ENCODE data around the gene IPO11.
A peak's percentile ranks its signal among the peaks of the same experiment; 100 is the strongest.

The IPO11 gene

DNA sequence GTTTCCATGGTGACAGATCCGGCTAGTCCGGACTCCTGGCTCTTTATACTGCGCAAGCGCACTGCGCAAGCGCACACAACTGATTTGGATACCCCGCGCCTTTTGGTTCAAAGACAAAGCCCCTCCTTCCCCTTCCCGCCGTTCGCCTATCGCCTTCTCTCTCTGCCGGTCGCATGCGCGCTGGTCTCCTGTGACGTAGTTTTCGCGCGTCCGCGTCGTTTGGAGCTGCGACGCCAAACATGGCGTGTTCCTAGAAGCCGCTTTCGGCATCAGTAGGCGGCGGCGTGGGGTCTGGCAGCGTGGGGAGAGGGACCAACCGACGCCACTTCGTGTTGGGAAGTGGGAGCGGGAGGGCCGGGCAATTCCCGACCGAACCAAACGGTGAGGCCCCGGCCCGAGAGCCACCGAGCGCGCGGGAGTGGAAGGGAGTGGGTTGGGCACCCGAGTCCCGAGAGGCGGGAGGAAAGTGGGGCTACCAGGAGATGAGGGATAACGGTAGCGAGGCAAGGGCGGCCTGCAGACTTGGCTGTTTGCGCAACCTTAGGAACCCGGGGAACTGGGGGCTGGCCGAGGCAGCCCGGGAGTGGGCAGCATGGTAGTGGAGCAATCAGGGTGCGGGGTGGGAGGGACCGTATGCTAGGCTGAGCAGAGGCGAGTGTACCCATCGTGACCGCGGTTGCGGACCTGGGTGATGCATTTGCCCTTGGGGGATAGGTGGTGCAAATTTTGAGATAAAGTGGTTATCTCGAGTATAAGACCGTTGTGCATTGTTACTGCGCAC is at the start of gene IPO11:
Gene IPO11 (plus strand): TSS at position 215 of the 781 bp plus-strand sequence. CDS start 24,517 bp downstream, outside the sequence.
- H3K27ac ChIP-seq: peak within 1 kb of the TSS; percentile 78
- TF ChIP-seq ZFX (IDR thresholded peaks at IDR 0.05) (no peak), CTCF (conservative IDR thresholded peaks at IDR 0.05) (no peak)

DNA sequence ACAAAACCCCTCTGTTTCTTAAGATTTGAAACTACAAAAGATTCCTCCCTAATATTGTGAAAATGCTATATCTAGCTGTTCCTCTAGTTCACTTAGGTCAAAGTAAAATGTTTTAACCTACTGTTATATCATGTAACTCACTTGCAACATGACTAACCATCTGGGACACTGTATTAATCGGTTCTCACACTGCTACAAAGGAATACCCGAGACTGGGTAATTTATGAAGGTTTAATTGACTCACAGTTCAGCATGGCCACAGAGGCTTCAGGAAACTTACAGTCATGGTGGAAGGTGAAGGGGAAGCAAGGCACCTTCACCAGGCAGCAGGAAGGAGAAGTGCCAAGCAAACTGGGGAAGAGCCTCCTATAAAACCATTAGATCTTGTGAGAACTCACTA is 43.5 kb upstream of the IPO11 start:
- TF ChIP-seq ZFX (IDR thresholded peaks at IDR 0.05): no peak
- no peak for TF ChIP-seq CTCF (conservative IDR thresholded peaks at IDR 0.05)
- no peak overlapping the region for H3K27ac ChIP-seq

GRCh38 chr5:62371409-62371808 is 41.2 kb upstream of the IPO11 start:
- H3K27ac ChIP-seq: no peak overlapping the region
- no peak for TF ChIP-seq ZFX (IDR thresholded peaks at IDR 0.05)
- no peak for TF ChIP-seq CTCF (conservative IDR thresholded peaks at IDR 0.05)

GRCh38 chr5:62372600-62372999 is 40.0 kb upstream of the IPO11 start:
- no peak for TF ChIP-seq CTCF (conservative IDR thresholded peaks at IDR 0.05)
- no peak for TF ChIP-seq ZFX (IDR thresholded peaks at IDR 0.05)
- no peak overlapping the region for H3K27ac ChIP-seq

DNA sequence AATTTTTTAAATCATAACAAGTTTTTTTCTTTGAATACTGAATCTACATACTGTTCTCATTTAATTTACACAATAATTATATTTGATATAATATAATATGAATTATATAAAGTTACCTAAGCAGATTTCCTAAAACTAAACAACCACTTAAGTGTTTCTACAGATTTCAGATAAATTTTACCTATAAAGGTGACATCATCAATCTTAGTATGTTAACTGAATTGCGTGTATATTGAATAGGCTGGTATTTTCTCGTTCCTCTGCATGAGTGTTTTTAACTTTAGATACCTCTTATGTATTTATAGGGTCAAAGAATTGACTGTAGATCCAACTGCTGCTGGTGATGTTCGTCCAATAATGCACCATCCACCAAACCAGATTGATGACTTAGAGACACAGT is 39.2 kb upstream of the IPO11 start:
- H3K27ac ChIP-seq: no peak overlapping the region
- TF ChIP-seq ZFX (IDR thresholded peaks at IDR 0.05) (no peak), CTCF (conservative IDR thresholded peaks at IDR 0.05) (no peak)

GRCh38 chr5:62374090-62374489 is 38.5 kb upstream of the IPO11 start:
- H3K27ac ChIP-seq: no peak overlapping the region
- TF ChIP-seq ZFX (IDR thresholded peaks at IDR 0.05) (no peak), CTCF (conservative IDR thresholded peaks at IDR 0.05) (no peak)

GRCh38 chr5:62375627-62376026 is 36.9 kb upstream of the IPO11 start:
- H3K27ac ChIP-seq: no peak overlapping the region
- TF ChIP-seq ZFX (IDR thresholded peaks at IDR 0.05): no peak
- TF ChIP-seq CTCF (conservative IDR thresholded peaks at IDR 0.05): no peak
